GM18909 (cell line): Measurements from ENCODE around the gene KRTAP3-3.
"Not testable (repeated sequence)": the region's sequence is repeated elsewhere in the genome, so short reads cannot be mapped to it uniquely, and the experiment has no call there.

Experiments used
- ATAC-seq: cut with Tn5 transposase; IDR thresholded peaks from one replicate; pipeline ENCODE4 v1.9.1; 2021; ENCODE audit warnings: mild to moderate bottlenecking; ENCODE audit not compliant: unreplicated experiment, poor library complexity

The KRTAP3-3 gene

DNA sequence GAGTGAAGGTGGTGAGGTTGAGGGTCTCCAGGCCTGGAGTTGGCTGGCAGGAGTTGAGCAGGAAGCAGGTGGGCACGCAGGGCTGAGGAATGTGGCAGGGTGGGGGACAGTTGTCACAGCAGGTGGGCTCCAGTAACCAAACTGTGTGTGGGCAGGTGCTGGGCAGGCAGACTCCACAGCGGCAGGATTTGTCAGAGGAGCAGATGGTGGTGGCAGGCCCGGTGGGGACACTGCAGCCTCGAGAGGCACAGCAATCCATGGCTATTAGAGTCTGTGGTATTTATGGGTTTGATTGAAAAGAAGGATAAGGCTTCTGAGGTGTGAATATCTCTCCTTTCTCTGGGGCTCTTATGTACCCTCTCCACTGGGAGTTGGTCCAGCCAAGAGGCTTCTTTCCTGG is at the start of gene KRTAP3-3:
TSS of gene KRTAP3-3 (minus strand) at position 326 of the 400 bp plus-strand sequence. CDS start at position 259, 67 bp downstream.
- ATAC-seq, result no peak

DNA sequence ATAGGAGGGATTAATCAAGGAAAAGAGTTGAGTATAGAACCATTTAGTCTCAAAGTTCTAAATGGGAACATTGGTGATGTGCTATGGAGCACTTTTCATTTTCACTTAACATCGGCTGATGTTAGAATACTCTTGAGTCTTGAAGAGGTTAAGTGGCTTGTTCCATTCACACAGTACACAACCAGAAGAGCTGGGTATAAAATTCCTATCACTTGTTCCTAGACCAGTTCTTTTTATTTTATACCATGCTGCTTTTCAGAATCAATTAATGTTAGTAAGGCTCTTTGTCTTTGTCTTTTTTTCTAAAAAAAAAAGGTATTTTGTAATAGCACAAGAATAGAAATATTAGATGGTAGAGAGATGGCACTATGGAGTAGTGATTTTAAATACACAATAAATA is 49.0 kb upstream of the KRTAP3-3 start:
- no peak for ATAC-seq

DNA sequence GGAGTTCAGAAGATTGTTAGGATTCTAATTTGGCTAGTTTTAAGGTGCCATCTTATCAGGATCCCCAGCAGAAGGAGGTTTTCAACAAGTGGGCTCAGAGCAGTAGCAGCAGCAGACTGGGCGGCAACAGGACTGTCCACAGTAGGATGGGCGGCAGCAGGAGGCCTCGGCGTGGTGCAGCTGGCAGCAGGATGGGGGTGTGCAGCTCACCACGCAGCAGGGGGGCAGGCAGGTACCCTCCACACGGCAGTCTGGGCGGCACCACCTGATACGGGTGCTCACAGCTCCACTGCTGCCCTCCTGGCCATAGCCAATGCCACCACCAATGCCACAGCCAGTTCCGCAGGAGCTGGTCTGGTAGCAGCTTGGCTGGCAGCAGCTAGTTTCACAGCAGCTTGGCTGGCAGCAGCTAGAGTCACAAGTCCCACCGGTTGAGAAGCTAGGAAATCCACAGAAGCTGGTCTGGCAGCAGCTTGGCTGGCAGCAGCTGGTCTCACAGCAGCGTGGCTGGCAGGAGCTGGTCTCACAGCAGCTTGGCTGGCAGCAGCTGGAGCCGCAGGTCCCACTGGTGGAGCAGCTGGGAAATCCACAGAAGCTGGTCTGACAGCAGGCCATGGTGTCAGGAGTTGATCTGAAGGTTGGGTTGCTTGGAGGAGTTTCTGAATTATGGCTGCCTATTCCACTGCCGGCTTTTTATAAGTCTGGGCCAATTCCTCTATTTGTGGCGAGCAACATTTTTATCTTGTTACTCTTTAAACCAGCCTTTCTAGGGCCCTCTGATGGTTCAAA is 47.0 kb upstream of the KRTAP3-3 start, which contains the start of gene KRTAP1-1:
TSS of gene KRTAP1-1 (minus strand) at position 668 of the 789 bp plus-strand sequence. CDS start at position 615, 53 bp downstream.
- ATAC-seq, result not testable (repeated sequence)

DNA sequence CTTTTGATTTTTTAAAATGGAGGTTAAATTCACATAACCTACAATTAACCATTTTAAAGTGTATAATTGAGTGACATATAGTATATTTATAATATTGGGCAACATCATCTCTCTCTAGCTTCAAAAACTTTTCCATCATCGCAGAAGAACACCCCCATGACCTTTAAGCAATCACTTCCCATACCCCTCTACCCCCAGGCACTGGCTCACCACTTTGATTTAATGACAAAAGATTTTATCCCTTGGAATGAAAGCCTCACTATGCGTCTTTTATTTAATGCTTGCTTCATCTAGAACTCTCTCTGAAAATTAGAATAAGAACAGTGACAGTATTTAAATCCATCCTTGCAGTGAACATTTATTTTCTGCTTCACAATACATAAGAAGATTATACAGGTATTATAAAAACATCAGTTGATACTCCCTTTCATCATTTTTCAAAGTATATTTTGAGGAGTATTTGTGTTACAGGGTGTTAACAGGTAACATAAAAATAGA is 43.9 kb upstream of the KRTAP3-3 start:
- ATAC-seq, result no peak

DNA sequence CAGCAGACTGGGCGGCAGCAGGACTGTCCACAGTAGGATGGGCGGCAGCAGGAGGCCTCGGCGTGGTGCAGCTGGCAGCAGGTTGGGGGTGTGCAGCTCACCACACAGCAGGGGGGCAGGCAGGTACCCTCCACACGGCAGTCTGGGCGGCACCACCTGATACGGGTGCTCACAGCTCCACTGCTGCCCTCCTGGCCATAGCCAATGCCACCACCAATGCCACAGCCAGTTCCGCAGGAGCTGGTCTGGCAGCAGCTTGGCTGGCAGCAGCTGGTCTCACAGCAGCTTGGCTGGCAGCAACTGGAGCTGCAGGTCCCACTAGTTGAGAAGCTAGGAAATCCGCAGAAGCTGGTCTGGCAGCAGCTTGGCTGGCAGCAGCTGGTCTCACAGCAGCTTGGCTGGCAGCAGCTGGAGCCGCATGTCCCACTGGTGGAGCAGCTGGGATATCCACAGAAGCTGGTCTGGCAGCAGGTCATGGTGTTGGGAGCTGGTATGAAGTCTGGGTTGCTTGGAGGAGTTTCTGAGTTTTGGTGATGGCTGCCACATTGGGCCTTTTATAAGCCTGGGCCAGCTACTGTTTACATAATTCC is 40.5 kb upstream of the KRTAP3-3 start, which contains the start of gene KRTAP1-3:
TSS of gene KRTAP1-3 (minus strand) at position 529 of the 590 bp plus-strand sequence. CDS start at position 476, 53 bp downstream.
- ATAC-seq, result not testable (repeated sequence)

DNA sequence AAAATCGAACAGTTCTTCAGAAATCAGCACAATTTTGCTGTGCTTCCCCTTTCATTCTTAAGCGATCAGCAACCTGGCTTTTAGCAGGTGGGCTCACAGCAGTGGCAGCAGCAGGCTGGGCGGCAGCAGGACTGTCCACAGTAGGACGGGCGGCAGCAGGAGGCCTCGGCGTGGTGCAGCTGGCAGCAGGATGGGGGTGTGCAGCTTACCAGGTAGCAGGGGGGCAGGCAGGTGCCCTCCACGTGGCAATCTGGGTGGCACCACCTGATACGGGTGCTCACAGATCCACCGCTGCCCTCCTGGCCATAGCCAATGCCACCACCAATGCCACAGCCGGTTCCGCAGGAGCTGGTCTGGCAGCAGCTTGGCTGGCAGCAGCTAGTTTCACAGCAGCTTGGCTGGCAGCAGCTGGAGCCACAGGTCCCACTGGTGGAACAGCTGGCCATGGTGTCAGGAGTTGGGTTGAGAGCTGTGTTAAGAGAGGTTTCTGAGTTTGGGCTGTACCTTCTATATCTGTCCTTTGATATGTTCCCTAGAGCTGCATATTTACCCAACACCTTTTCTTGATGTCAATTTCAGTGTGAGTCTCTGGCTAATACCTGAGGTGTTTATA is 35.8 kb upstream of the KRTAP3-3 start, which contains the start of gene KRTAP1-4:
TSS of gene KRTAP1-4 (minus strand) at position 563 of the 613 bp plus-strand sequence. CDS start at position 446, 117 bp downstream.
- ATAC-seq, result no peak

DNA sequence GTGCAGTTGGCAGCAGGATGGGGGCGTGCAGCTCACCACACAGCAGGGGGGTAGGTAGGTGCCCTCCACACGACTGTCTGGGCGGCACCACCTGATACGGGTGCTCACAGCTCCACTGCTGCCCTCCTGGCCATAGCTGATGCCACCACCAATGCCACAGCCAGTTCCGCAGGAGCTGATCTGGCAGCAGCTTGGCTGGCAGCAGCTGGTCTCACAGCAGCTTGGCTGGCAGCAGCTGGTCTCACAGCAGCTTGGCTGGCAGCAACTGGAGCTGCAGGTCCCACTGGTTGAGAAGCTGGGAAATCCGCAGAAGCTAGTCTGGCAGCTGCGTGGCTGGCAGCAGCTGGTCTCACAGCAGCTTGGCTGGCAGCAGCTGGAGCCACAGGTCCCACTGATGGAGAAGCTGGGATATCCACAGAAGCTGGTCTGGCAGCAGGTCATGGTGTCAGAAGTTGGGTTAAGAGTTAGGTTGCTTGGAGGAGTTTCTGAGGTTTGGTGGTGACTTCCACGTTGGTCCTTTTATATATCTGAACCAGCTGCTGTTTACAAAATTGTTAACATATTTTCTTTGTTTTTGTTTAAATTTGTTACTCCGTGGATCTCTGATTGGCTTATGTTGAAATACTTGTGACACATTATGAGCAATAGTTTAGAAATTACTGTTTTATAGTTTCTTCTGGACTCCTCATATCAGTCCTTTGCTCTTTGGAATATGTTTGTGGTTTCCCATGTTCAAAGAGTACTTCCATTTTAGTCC is 32.9 kb upstream of the KRTAP3-3 start, which contains the start of gene KRTAP1-5:
TSS of gene KRTAP1-5 (minus strand) at position 494 of the 757 bp plus-strand sequence. CDS start at position 441, 53 bp downstream.
- ATAC-seq, result no peak

DNA sequence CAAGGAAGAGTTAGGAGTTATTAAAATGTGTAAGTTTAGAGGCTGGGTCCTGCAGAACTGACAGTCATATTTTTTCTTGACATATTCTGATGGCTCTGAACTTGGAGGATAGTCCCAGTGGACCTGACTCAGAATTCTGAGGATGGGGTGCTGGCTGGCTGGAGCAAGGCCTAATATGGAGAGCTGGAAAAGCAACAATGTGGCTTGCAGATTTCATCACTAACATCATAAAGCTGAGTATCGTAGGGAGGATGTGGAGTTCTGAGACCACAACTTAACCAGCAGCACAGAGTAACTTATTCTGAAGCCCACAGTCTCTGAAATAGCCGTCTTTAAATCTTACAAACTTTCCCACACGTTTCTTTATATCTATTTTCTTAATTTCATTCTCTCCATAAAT is 30.7 kb upstream of the KRTAP3-3 start:
- no peak for ATAC-seq

DNA sequence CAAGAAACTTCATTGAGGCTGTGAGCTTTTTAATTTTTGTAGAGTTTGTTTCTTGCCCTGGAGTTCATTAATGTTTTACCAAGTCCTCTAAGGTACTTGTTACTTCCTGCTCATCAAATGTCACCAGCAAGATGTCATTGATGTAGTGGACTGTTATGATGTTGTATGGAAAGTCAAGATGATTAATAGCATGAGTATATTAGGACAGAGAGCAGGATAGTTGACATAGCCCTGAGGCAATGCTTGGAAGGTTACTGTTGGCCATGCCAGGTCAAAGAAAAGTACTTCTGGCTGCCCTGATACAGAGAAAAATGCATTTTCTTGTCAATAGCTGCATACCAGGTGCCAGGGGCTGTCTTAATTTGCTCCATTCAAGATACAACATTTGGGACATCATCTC is 26.4 kb upstream of the KRTAP3-3 start:
- ATAC-seq, result no peak

DNA sequence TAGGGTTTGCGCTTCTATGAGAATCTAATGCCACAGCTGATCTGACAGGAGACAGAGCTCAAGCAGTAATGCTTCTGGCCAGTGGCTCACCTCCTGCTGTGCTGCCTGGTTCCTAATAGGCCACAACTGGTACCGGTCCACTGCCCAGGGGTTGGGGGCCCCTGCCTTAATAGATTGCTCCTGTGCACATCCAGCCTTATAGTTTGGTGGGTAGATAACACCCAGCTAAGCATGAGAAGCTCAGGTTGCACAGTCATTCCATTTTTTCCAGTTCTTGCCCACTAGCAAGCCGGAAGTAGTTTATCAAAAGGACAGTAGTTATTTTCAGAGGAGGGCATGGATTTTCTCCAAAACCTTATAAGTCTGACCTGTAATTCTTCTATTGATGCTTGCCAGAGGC is 25.5 kb upstream of the KRTAP3-3 start:
- no peak for ATAC-seq

DNA sequence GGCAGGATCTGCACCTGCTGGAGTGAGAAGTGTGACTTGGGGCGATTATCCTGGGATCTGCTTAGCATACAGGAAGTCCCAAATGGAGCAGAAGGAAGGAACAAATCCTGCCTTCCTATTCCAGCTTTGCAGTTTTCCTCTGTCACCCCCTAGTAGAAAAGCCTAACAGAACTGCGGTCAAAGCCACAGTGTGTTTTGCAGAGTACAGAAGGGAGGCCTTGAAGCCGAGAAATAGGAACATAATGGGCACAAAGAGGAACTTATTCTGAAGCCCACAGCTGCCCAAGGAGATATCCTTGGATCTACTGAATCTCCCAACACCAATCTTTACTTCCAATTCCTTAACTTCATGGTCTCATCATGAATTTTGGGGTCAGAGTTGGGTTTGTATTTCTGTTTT is 24.6 kb upstream of the KRTAP3-3 start:
- ATAC-seq, result no peak

DNA sequence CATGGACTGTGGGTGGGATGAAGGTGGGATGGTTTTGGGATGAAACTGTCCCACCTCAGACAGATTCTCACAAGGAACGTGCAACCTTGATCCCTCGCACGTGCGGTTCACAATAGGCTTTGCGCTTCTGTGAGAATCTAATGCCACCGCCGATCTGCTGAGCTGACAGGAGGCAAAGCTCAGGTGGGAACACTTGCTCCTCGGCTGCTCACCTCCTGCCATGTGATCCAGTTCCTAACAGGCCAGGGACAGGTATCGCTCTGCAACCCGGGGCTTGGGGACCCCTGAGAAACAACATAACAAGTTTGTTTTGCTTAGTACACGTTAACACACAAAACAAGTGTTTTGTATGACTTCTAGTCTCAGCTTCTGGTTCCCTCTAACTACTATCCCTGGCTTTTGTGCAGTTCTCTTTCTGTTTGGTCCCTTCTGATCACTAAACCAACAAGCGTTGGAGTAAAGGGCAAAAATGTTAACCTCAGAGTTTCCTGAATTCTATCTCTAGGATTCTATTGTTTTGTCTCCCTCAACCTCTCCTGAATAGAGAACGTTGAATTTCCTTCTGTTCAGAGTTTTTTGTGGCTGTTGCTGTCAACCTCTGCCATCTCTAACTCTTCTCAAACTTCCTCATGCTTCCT is 22.7 kb upstream of the KRTAP3-3 start:
- ATAC-seq, result no peak

DNA sequence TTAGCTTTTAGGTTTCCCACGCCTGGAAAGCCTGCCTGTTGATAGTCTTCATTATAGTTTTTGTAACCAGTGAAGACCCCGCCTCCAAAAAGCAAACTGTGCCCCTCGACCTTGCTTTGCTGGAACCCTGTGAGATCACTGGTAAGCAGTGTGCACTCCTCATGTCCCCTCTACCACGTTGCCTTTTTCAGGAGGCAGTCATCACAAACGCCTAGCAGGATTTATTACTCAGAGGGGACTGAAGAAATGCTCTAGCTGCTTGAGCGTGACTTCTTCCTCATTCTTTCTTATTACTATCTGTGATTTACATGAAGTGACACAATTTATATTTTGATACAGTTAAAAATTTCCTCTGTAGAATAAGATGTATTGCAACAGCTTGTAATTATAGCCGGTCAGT is 21.5 kb upstream of the KRTAP3-3 start:
- no peak for ATAC-seq

DNA sequence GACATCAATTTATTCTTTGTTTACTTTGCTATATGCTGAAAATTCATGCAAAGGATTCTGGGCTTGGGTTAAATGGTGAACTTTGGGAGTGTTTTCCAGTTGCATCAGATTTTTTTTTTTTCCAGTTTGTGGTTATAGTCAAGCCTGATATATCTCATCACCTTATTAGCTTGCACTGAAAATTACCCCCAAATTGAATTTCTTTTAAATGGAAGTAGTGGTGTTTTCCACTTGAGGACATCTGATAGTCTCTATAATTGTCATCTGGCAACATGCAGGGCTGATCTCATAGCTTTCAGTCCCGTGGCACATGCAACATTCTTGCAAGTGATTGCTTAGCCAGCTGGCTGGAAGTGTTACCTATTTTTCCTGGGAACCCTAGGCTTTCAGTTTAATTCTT is 19.6 kb upstream of the KRTAP3-3 start:
- ATAC-seq, result no peak

DNA sequence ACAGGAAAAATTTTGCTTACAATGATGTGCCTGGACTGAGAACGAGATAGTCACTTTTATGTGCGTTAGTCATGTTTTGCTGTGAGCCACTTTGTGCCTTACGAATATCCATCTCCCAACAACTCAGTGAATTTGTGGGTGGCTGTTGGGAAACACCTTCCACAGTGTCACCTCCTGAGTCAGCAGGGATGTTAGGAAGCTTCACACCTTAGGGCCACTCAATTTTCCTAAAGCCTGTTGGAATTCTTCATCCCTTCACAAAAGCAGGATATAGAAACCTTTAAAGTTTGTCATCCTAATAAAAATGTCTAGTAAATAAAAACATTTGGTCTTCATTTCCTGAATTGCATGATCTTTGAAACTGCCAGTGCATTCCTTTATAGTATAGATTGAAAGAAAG is 19.2 kb upstream of the KRTAP3-3 start:
- no peak for ATAC-seq

DNA sequence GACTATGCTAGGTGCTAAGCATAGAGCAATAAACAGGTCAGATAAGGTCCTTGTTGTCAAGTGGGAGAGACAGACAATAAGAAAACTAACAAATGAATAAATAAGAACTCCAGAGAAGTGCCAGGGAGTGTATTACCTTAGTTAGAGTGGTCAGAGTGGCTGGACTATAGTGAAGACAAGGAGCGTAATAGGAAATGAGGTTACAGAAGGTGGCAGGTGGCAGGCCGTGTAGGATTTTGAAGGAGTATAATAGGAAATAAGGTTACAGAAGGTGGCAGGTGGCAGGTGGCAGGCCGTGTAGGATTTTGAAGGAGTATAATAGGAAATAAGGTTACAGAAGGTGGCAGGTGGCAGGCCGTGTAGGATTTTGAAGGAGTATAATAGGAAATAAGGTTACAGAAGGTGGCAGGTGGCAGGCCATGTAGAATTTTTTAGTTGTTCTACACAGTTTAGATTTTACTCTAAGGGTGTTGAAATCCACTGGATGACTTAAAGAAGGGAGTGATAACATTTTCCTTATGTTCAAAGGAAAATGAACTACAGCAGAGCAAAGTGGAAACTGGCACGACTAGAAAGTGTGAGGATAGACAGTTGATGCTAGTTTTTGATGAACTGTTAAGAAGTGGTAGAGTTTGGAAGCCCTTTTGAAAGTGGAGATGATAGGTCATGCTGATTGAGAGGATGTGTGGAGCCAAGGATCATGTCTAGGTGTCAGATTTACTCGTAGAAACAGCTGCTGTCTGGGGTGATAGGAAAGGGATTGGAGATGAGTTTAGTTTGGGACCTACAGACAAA is 18.6 kb upstream of the KRTAP3-3 start:
- ATAC-seq, result no peak

DNA sequence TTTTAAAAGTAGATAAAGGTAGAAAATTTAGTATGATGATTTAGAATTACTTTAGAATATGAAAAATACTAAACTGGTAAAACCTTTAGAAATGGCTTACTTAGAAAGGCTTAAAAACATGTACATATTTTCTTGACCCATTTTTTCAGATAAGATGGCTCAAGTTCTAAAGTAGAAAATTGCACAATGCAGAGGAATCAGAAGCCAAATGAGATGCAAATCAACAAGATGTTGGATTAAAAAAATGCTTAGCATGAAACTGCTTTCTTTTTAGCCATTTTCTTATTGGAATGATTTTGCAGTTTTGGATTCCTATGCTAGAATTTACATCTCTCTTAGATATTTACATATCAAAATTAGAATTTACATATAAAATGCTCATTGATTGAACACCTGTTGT is 16.5 kb upstream of the KRTAP3-3 start:
- ATAC-seq, result no peak

DNA sequence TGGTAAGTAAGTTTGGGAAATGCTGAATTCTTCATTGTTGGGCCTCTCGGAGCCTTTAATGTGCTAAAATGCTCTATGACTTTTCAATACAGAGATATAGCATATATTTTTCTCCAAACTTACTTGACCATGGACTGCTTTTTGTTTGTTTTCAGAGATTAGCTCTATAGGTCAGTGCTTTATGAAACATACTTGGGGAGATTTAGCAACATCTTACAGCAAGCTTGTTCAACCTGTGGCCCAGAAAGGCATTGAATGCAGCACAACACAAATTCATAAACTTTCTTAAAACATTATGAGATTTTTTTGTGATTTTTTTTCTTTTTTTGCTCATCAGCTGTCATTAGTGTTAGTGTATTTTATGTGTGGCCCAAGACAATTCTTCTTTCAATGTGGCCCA is 16.0 kb upstream of the KRTAP3-3 start:
- no peak for ATAC-seq

DNA sequence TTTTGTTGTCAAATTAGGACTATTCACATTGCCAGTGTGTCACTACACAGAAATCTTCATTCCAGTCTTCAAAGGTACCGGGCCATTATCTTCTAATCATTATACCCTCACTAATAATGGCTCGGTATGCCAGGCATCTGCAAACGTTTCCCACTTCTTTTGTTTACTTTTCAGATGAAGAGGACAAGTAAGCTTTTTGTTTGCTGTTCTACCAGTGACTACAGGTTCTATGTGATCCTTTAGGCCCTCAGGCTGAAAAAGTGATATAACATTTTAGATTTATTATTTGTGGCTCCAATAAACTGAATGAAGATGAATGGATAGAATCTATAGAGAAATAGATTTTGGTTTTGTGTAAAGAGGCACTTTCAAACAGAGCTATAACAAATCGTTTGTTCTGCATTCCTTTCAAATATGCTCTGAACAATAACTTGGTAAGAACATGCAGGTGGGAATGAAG is 15.4 kb upstream of the KRTAP3-3 start:
- ATAC-seq, result no peak
